ENCODE data around the gene ZNF300.
"Not testable (repeated sequence)": the region's sequence is repeated elsewhere in the genome, so short reads cannot be mapped to it uniquely, and the experiment has no call there.

ZNF300 gene

DNA sequence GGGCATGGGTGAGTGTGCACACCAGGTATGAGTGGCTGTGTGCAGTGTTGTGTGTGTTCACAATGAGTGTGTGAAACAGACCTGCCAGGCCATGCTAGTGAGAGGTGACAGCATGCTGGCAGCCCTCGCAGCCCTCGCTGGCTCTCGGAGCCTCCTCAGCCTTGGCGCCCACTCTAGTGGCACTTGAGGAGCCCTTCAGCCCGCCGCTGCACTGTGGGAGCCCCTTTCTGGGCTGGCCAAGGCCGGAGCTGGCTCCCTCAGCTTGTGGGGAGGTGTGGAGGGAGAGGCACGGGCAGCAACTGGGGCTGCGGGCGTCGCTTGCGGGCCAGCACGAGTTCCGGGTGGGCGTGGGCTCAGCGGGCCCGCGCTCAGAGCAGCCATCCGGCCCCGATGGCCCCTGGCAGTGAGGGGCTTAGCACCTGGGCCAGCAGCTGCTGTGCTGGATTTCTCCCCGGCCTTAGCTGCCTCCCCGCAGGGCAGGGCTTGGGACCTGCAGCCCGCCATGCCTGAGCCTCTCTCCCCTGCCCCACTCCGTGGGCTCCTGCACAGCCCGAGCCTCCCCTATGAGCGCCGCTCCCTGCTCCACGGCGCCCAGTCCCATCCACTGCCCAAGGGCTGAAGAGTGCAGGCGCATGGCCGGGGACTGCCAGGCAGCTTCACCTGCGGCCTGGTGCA is 59.5 kb downstream of the ZNF300 start:
- not testable (repeated sequence) for DNase-seq (ENCODE audit: low read depth in 2 of 2)
